Measurements from ENCODE around the gene PSMA7.

DNA sequence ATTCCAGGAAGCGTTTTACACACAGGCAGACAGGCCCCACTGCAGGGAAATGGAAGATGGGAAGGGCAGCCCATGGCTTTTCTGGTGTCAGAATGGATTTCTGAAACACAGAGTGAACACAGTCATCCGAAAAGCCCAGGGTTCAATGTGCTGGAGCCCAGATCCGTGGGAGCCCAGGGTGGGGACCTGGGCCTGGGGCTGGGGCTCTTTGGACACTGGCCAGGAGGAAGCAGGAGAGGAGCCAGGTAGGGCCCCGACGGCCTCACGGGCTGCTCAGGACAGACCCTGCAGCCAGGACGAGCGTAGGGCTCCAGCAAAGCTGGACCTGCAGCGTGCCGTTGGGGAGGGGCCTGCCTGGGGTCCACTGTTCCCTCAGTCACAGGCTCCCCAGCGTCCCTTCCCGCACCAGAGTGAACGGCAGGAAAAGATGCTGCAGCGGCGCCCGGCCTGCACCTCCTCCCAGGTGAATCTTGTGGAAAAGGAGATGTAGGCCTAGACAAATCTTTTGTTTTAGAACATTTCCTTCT is 45.2 kb downstream of the PSMA7 start:
- TF ChIP-seq EZH2 (IDR thresholded peaks at IDR 0.05), result no peak
- no peak for TF ChIP-seq POLR2AphosphoS5 (IDR thresholded peaks at IDR 0.05; ENCODE audit: borderline replicate concordance, low read depth, low read length)
- no peak for TF ChIP-seq FOXP2 (optimal IDR thresholded peaks at IDR 0.05; ENCODE audit: control extremely low read depth, extremely low read length, insufficient read depth)
